Kidney (tissue), 14 donors: Measurements from ENCODE around the gene KIF14. TPM values are rescaled to one million over a fixed set of nuclear protein-coding genes. Genes with fewer than 3 reads are reported as not detected.

ENCODE experiments used
- DNase-seq, 5 donors: peaks; one replicate each; pipeline ENCODE4 v3.0.0-alpha.2; 2013 to 2020
- FAIRE-seq: peaks from 2 replicates; lab custom pipeline; 2012; peaks lifted over from hg19 to GRCh38; lab: Jason Lieb, UNC
- H3K27ac ChIP-seq, 2 donors: one replicate each; pipeline ENCODE4 v1.7.0; 2013; ENCODE audit warnings: low read depth in 2 of 2, low read length in 2 of 2, inconsistent platforms in 1 of 2
- H3K27me3 ChIP-seq: one replicate; pipeline ENCODE4 v1.7.1; 2013; ENCODE audit warnings: low read length, inconsistent platforms; ENCODE audit not compliant: control insufficient read depth, insufficient read depth
- H3K36me3 ChIP-seq, 3 donors: one replicate each; pipeline versions ENCODE4 v1.7.0 to v1.7.1; 2013; ENCODE audit warnings: low read length in 3 of 3, control low read depth in 1 of 3, inconsistent platforms in 1 of 3; ENCODE audit not compliant: insufficient read depth in 3 of 3, control insufficient read depth in 2 of 3
- H3K4me1 ChIP-seq, 3 donors: one replicate each; pipeline versions ENCODE4 v1.7.0 to v1.7.1; 2013; ENCODE audit warnings: low read length in 3 of 3, inconsistent platforms in 1 of 3, low read depth in 1 of 3; ENCODE audit not compliant: control insufficient read depth in 2 of 3, insufficient read depth in 2 of 3
- H3K4me3 ChIP-seq, 3 donors: one replicate each; pipeline versions ENCODE4 v1.7.0 to v1.8.1; 2013; ENCODE audit warnings: low read length in 3 of 3, control low read depth in 1 of 3, inconsistent platforms in 1 of 3
- H3K9ac ChIP-seq, 3 donors: one replicate each; pipeline versions ENCODE4 v1.7.0 to v1.7.1; 2013; ENCODE audit warnings: low read length in 3 of 3, control low read depth in 1 of 3, inconsistent platforms in 1 of 3
- H3K9me3 ChIP-seq, 3 donors: one replicate each; pipeline versions ENCODE4 v1.7.0 to v1.7.1; 2013; ENCODE audit warnings: low read length in 3 of 3, control low read depth in 1 of 3, inconsistent platforms in 1 of 3; ENCODE audit not compliant: control insufficient read depth in 2 of 3, insufficient read depth in 1 of 3
- CTCF ChIP-seq: IDR thresholded peaks from 3 replicates; pipeline ENCODE4 v1.5.1; 2012; ENCODE audit warnings: mild to moderate bottlenecking, moderate library complexity, borderline replicate concordance; ENCODE audit not compliant: insufficient read depth; ENCODE audit errors: extremely low read depth
- intact Hi-C: fragments of 100-400 bp; cut with DNase I; formaldehyde crosslinking; loops from one replicate; pipeline ENCODE4 v1.11.1; 2022
- polyA plus RNA-seq: library from polyadenylated mRNA; stranded (reverse); fragments of 350-450 nt; fragmentation: Illumina TruSeq; extraction: RNeasy Lipid Tissue Mini Kit (QIAGEN cat#74804); gene quantifications from one replicate; pipeline ENCODE4 v1.2.3, GENCODE V29; 2014; ENCODE audit warnings: low read depth, low replicate concordance; ENCODE audit not compliant: insufficient read depth
- total RNA-seq: library from RNA; stranded (reverse); fragmentation: NEBNext Ultra II Directional; extraction: Animal tissue kit (Norgen Biotek cat#: 25700); gene quantifications from one replicate; pipeline ENCODE4 v1.2.1, GENCODE V29; 2021
- donor health status: control.
- donor health status: control.
- donor health status: control.
- donor health status: control.
- donor health status: control.
- donor health status: DM: yes; HTN: yes; CAD: no.
- donor health status: Normal renal cell carcinoma (clear cell type).

KIF14 gene
- total and polyA plus RNA-seq, 2 donors from 2014 or later: 0.19 TPM; not detected in 1

- FAIRE-seq: no peak
- intact Hi-C loops: loop anchor here (10.0 kb wide), 1 partner anchor 178 kb away; no protein-coding TSS in a partner anchor
- Histone ChIP-seq H3K9ac (no peak overlapping the region), H3K9me3 (no peaks in the 10 kb centered on the region), H3K36me3 (no peaks in the 10 kb centered on the region), H3K4me3 (no peak overlapping the region), H3K27me3 (no peaks in the 10 kb centered on the region), H3K4me1 (peaks cover 0 to 3% (median 0%) of the 10 kb centered on the region in 3 donors), H3K27ac (no peak overlapping the region)
- DNase-seq: no peak
- TF ChIP-seq CTCF: no peak
Observed at GRCh38 chr1:200626853-200627534, 6.4 kb upstream of the KIF14 start.

GRCh38 chr1:200625381-200625824, 4.9 kb upstream of the KIF14 start:
- no peak for FAIRE-seq
- no peaks in the 10 kb centered on the region for H3K9me3 ChIP-seq
- H3K4me3 ChIP-seq: no peak overlapping the region
- no peak for DNase-seq
- TF ChIP-seq CTCF: no peak
- no peak overlapping the region for H3K9ac ChIP-seq
- H3K27me3 ChIP-seq: no peaks in the 10 kb centered on the region
- peaks cover 0 to 3% (median 0%) of the 10 kb centered on the region in 3 donors for H3K4me1 ChIP-seq
- intact Hi-C loops: loop anchor here (10.0 kb wide), 1 partner anchor 179 kb away; no protein-coding TSS in a partner anchor
- no peak overlapping the region for H3K27ac ChIP-seq
- no peaks in the 10 kb centered on the region for H3K36me3 ChIP-seq

- Histone ChIP-seq H3K9me3 (no peaks in the 10 kb centered on the region), H3K9ac (no peak overlapping the region), H3K4me3 (no peak overlapping the region), H3K4me1 (peaks cover 0 to 3% (median 0%) of the 10 kb centered on the region in 3 donors), H3K27me3 (no peaks in the 10 kb centered on the region), H3K27ac (no peak overlapping the region), H3K36me3 (no peaks in the 10 kb centered on the region)
- no peak for TF ChIP-seq CTCF
- intact Hi-C loops: loop anchor here (10.0 kb wide), 1 partner anchor 180 kb away; no protein-coding TSS in a partner anchor
- FAIRE-seq (no peak), DNase-seq (no peak)
Observed at GRCh38 chr1:200624679-200625335, 4.3 kb upstream of the KIF14 start.
